LNCaP clone FGC (cell line): ENCODE data around the gene ADCY4.

ENCODE experiments used
- DNase-seq: peaks from one replicate; pipeline ENCODE4 v3.0.0-alpha.2; 2011; ENCODE audit warnings: low read depth
- H3K4me3 ChIP-seq: 2 replicates; pipeline ENCODE4 v1.5.1; 2011; ENCODE audit warnings: mild to moderate bottlenecking, low read depth, low read length, control low read depth
- CTCF ChIP-seq: IDR thresholded peaks from 2 replicates; pipeline ENCODE4 v1.5.1; 2012; ENCODE audit warnings: mild to moderate bottlenecking; ENCODE audit not compliant: control insufficient read depth, insufficient read depth; ENCODE audit errors: extremely low read depth

Gene ADCY4

GRCh38 chr14:24269368-24269767 lies 65.5 kb downstream of the ADCY4 start:
- no peak for DNase-seq
- no peak for TF ChIP-seq CTCF
- H3K4me3 ChIP-seq: no peak overlapping the region
